NCI-H1417 treated with DMSO at 0.1 percent for 48 hours (cell line): ENCODE results near the gene MMP1.
"Not testable (repeated sequence)": the region's sequence is repeated elsewhere in the genome, so short reads cannot be mapped to it uniquely, and the experiment has no call there.

Experiments
- DNase-seq: peaks from one replicate; lab custom pipeline; 2025; lab: John Stamatoyannopoulos, UW

Gene MMP1

GRCh38 chr11:102760344-102761035 lies 37.5 kb downstream of the MMP1 start:
- DNase-seq, result no peak

GRCh38 chr11:102757823-102758549 lies 40.0 kb downstream of the MMP1 start:
- DNase-seq, result no peak

GRCh38 chr11:102753267-102753666 lies 44.7 kb downstream of the MMP1 start:
- DNase-seq, result no peak

DNA sequence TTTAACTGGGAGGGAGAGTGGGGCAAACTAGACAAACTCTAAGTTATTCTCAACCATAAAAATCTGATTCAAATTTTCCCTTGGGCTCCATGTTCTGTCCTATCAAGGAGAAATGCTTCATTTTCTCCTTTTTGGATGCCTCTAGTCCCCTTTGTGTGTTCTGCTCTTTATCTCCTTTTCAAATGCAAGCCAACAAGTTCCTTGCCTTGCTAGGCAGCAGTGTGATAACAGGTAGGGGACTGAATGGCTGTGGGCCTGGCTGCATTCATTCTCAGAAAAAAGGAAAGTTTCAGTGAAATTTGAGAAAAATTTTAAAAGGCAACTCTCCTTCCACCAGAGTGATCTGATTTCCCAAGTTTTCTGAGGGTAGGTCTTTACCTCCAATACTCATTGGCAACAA lies 46.3 kb downstream of the MMP1 start:
- no peak for DNase-seq

GRCh38 chr11:102749101-102749722 lies 48.7 kb downstream of the MMP1 start:
- no peak for DNase-seq

GRCh38 chr11:102746746-102747578 lies 51.0 kb downstream of the MMP1 start:
- DNase-seq, result not testable (repeated sequence)
